ENCODE measurements around the gene HNRNPUL1. TPM values are rescaled to one million over a fixed set of nuclear protein-coding genes. Genes with fewer than 3 reads are reported as not detected.
A peak's percentile ranks its signal among the peaks of the same experiment; 100 is the strongest.

HNRNPUL1 gene
- total and polyA plus RNA-seq, 9 of the 15 experiments (the other 6 are each of a cell fraction or from before 2014, with no cell fraction given) = 7.3 to 211 (median 85.0) TPM

DNA sequence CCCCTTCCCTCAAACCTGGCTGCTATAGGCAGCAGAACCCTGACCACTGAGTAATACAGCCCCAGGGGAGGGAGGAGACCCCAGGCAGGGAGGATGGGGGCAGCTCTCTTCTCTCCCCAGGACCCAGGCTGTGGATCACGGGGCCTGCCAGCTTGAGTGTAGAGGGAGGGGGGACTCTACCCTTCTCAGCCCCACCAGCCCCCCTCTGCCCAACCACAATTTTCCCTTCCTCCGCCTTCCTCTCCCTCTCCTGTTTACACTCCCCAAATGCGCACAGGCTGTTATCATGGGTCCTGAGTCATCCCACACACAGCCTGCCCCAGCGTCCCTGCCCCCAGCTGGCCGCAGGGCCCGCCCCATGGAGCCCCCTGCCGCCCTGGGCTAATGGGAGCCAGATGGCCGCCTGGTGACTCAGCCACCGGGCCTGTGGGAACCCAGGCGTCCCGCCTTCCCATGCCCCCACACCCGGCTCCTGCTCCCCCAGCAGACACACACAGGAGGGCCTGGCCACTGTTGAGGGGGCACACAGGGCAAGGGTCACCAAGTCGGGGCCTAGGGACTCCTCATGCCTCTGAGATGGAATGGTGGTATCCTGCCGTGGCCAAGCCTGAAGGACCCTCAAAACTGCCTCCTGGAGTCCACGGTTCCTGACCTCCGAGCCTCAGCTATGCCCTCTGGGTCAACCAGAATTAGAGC lies 59.4 kb downstream of the HNRNPUL1 start (continued):
- TF ChIP-seq, protein P1, sequence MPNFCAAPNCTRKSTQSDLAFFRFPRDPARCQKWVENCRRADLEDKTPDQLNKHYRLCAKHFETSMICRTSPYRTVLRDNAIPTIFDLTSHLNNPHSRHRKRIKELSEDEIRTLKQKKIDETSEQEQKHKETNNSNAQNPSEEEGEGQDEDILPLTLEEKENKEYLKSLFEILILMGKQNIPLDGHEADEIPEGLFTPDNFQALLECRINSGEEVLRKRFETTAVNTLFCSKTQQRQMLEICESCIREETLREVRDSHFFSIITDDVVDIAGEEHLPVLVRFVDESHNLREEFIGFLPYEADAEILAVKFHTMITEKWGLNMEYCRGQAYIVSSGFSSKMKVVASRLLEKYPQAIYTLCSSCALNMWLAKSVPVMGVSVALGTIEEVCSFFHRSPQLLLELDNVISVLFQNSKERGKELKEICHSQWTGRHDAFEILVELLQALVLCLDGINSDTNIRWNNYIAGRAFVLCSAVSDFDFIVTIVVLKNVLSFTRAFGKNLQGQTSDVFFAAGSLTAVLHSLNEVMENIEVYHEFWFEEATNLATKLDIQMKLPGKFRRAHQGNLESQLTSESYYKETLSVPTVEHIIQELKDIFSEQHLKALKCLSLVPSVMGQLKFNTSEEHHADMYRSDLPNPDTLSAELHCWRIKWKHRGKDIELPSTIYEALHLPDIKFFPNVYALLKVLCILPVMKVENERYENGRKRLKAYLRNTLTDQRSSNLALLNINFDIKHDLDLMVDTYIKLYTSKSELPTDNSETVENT (CRISPR knock-in tag; IDR thresholded peaks at IDR 0.05) = no peak
- no peak for TF ChIP-seq POLR2B (IDR thresholded peaks at IDR 0.05; ENCODE audit: low read depth, partially characterized antibody)
- no peak for TF ChIP-seq RBM14 (IDR thresholded peaks at IDR 0.05; ENCODE audit: borderline replicate concordance, insufficient read depth, low read depth, low read length)
- TF ChIP-seq PHF20 (IDR thresholded peaks at IDR 0.05; ENCODE audit: partially characterized antibody) = no peak
- no peak for TF ChIP-seq MEIS2 (IDR thresholded peaks at IDR 0.05; ENCODE audit: partially characterized antibody)
- TF ChIP-seq, protein P2, sequence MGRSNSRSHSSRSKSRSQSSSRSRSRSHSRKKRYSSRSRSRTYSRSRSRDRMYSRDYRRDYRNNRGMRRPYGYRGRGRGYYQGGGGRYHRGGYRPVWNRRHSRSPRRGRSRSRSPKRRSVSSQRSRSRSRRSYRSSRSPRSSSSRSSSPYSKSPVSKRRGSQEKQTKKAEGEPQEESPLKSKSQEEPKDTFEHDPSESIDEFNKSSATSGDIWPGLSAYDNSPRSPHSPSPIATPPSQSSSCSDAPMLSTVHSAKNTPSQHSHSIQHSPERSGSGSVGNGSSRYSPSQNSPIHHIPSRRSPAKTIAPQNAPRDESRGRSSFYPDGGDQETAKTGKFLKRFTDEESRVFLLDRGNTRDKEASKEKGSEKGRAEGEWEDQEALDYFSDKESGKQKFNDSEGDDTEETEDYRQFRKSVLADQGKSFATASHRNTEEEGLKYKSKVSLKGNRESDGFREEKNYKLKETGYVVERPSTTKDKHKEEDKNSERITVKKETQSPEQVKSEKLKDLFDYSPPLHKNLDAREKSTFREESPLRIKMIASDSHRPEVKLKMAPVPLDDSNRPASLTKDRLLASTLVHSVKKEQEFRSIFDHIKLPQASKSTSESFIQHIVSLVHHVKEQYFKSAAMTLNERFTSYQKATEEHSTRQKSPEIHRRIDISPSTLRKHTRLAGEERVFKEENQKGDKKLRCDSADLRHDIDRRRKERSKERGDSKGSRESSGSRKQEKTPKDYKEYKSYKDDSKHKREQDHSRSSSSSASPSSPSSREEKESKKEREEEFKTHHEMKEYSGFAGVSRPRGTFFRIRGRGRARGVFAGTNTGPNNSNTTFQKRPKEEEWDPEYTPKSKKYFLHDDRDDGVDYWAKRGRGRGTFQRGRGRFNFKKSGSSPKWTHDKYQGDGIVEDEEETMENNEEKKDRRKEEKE (IDR thresholded peaks at IDR 0.05; ENCODE audit: borderline replicate concordance in 1 of 2, control insufficient read depth in 1 of 2, low read depth in 2 of 2, low read length in 1 of 2) = no peak
- TF ChIP-seq, protein P3, sequence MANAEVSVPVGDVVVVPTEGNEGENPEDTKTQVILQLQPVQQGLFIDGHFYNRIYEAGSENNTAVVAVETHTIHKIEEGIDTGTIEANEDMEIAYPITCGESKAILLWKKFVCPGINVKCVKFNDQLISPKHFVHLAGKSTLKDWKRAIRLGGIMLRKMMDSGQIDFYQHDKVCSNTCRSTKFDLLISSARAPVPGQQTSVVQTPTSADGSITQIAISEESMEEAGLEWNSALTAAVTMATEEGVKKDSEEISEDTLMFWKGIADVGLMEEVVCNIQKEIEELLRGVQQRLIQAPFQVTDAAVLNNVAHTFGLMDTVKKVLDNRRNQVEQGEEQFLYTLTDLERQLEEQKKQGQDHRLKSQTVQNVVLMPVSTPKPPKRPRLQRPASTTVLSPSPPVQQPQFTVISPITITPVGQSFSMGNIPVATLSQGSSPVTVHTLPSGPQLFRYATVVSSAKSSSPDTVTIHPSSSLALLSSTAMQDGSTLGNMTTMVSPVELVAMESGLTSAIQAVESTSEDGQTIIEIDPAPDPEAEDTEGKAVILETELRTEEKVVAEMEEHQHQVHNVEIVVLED (CRISPR knock-in tag; IDR thresholded peaks at IDR 0.05) = peak; percentile 45
- no peak for TF ChIP-seq ATF1 (CRISPR knock-in tag; IDR thresholded peaks at IDR 0.05)
- TF ChIP-seq ATF1 (tag; IDR thresholded peaks at IDR 0.05) = peak; percentile 59
- TF ChIP-seq SP1 (CRISPR knock-in tag; IDR thresholded peaks at IDR 0.05) = no peak
- no peak for TF ChIP-seq IFI16 (CRISPR knock-in tag; IDR thresholded peaks at IDR 0.05)
- no peak for TF ChIP-seq PURB (CRISPR knock-in tag; IDR thresholded peaks at IDR 0.05; ENCODE audit: low read depth)
- no peak for TF ChIP-seq SIX5 (IDR thresholded peaks at IDR 0.05; ENCODE audit: borderline replicate concordance in 1 of 2, insufficient read depth in 1 of 2, low read depth in 1 of 2, low read length in 2 of 2)
- TF ChIP-seq, protein P4, sequence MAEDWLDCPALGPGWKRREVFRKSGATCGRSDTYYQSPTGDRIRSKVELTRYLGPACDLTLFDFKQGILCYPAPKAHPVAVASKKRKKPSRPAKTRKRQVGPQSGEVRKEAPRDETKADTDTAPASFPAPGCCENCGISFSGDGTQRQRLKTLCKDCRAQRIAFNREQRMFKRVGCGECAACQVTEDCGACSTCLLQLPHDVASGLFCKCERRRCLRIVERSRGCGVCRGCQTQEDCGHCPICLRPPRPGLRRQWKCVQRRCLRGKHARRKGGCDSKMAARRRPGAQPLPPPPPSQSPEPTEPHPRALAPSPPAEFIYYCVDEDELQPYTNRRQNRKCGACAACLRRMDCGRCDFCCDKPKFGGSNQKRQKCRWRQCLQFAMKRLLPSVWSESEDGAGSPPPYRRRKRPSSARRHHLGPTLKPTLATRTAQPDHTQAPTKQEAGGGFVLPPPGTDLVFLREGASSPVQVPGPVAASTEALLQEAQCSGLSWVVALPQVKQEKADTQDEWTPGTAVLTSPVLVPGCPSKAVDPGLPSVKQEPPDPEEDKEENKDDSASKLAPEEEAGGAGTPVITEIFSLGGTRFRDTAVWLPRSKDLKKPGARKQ (CRISPR knock-in tag; IDR thresholded peaks at IDR 0.05) = no peak
- TF ChIP-seq, protein P5, sequence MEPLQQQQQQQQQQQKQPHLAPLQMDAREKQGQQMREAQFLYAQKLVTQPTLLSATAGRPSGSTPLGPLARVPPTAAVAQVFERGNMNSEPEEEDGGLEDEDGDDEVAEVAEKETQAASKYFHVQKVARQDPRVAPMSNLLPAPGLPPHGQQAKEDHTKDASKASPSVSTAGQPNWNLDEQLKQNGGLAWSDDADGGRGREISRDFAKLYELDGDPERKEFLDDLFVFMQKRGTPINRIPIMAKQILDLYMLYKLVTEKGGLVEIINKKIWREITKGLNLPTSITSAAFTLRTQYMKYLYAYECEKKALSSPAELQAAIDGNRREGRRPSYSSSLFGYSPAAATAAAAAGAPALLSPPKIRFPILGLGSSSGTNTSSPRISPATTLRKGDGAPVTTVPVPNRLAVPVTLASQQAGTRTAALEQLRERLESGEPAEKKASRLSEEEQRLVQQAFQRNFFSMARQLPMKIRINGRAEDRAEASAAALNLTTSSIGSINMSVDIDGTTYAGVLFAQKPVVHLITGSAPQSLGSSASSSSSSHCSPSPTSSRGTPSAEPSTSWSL (CRISPR knock-in tag; IDR thresholded peaks at IDR 0.05; ENCODE audit: borderline replicate concordance) = no peak
- no peak for TF ChIP-seq ZNF778 (CRISPR knock-in tag; IDR thresholded peaks at IDR 0.05)
- TF ChIP-seq ZNF146 (CRISPR knock-in tag; IDR thresholded peaks at IDR 0.05; ENCODE audit: unreplicated experiment) = no peak

Data from K562 (cell line).